ENCODE measurements around the gene GRK5.
A peak's percentile ranks its signal among the peaks of the same experiment; 100 is the strongest.

GRK5 gene

GRCh38 chr10:119325131-119325530, 117.8 kb downstream of the GRK5 start:
- no peaks in the 10 kb centered on the region for H3K4me1 ChIP-seq (ENCODE audit: control insufficient read depth, insufficient read depth, low read length)
- H3K4me3 ChIP-seq (ENCODE audit: low read length) = no peak overlapping the region
- no peak overlapping the region for H3K27ac ChIP-seq (ENCODE audit: low read depth, low read length)
- H3K36me3 ChIP-seq (ENCODE audit: control insufficient read depth, insufficient read depth, low read length) = no peaks in the 10 kb centered on the region
- no peak overlapping the region for H3K9ac ChIP-seq (ENCODE audit: low read length)
- no peaks in the 10 kb centered on the region for H3K27me3 ChIP-seq (ENCODE audit: control insufficient read depth, insufficient read depth, low read length)

DNA sequence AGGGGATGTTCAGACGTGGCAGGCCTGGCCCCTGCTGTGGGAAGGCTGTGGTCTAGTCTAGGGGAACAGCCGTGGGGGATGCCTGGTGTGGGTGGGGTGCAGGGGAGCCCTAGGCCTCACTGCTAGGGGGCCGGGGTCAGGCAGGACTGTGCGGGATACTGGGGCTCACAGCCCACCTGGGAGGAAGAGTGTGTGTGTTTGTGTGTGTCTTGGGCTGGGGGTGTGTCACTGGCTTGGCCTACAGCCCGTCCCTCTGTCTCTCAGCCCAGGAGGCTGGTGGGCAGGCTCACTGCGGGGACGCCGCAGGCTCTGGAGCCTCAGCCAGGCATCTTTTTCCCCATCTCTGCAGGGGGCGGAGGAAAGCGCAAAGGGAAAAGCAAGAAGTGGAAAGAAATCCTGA, 118.8 kb downstream of the GRK5 start:
- Histone ChIP-seq H3K4me3 (ENCODE audit: low read length) (no peak overlapping the region), H3K9ac (ENCODE audit: low read length) (no peak overlapping the region), H3K4me1 (ENCODE audit: control insufficient read depth, insufficient read depth, low read length) (no peaks in the 10 kb centered on the region), H3K27ac (ENCODE audit: low read depth, low read length) (no peak overlapping the region), H3K27me3 (ENCODE audit: control insufficient read depth, insufficient read depth, low read length) (no peaks in the 10 kb centered on the region), H3K36me3 (ENCODE audit: control insufficient read depth, insufficient read depth, low read length) (no peaks in the 10 kb centered on the region)

- H3K27me3 ChIP-seq (ENCODE audit: control insufficient read depth, insufficient read depth, low read length) = no peaks in the 10 kb centered on the region
- no peak overlapping the region for H3K27ac ChIP-seq (ENCODE audit: low read depth, low read length)
- no peak overlapping the region for H3K9ac ChIP-seq (ENCODE audit: low read length)
- H3K4me3 ChIP-seq (ENCODE audit: low read length) = no peak overlapping the region
- no peaks in the 10 kb centered on the region for H3K36me3 ChIP-seq (ENCODE audit: control insufficient read depth, insufficient read depth, low read length)
- no peaks in the 10 kb centered on the region for H3K4me1 ChIP-seq (ENCODE audit: control insufficient read depth, insufficient read depth, low read length)
These were observed 119.8 kb downstream of the GRK5 start for GRCh38 chr10:119327096-119327745.

GRCh38 chr10:119328223-119328622, 120.9 kb downstream of the GRK5 start:
- no peak overlapping the region for H3K9ac ChIP-seq (ENCODE audit: low read length)
- no peak overlapping the region for H3K27ac ChIP-seq (ENCODE audit: low read depth, low read length)
- no peak overlapping the region for H3K4me3 ChIP-seq (ENCODE audit: low read length)
- H3K27me3 ChIP-seq (ENCODE audit: control insufficient read depth, insufficient read depth, low read length) = no peaks in the 10 kb centered on the region
- no peaks in the 10 kb centered on the region for H3K4me1 ChIP-seq (ENCODE audit: control insufficient read depth, insufficient read depth, low read length)
- no peaks in the 10 kb centered on the region for H3K36me3 ChIP-seq (ENCODE audit: control insufficient read depth, insufficient read depth, low read length)

DNA sequence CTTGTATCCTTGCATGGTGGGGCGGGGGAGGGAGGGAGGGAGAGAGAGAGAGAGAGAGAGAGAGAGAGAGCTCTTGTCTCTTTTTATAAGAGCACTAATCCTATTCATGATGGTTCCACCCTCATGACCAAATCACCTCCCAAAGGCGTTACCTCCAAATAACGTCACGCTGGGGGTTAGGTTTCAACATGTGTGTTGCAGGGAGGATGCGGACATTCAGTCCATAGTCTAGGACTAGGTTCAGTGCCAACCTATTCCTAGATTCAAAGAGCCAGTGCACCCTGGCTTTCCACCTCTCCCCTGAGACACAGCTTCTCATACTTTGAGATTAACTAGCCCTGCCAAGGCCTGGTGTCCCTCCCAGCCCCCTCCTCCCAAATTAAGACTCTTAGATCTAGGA, 123.0 kb downstream of the GRK5 start:
- H3K9ac ChIP-seq (ENCODE audit: low read length) = no peak overlapping the region
- peaks cover 3% of the 10 kb centered on the region for H3K4me1 ChIP-seq (ENCODE audit: control insufficient read depth, insufficient read depth, low read length)
- H3K27me3 ChIP-seq (ENCODE audit: control insufficient read depth, insufficient read depth, low read length) = no peaks in the 10 kb centered on the region
- H3K4me3 ChIP-seq (ENCODE audit: low read length) = no peak overlapping the region
- no peaks in the 10 kb centered on the region for H3K36me3 ChIP-seq (ENCODE audit: control insufficient read depth, insufficient read depth, low read length)
- no peak overlapping the region for H3K27ac ChIP-seq (ENCODE audit: low read depth, low read length)

- Histone ChIP-seq H3K4me3 (ENCODE audit: low read length) (no peak overlapping the region), H3K27ac (ENCODE audit: low read depth, low read length) (no peak overlapping the region), H3K9ac (ENCODE audit: low read length) (no peak overlapping the region), H3K27me3 (ENCODE audit: control insufficient read depth, insufficient read depth, low read length) (no peaks in the 10 kb centered on the region), H3K36me3 (ENCODE audit: control insufficient read depth, insufficient read depth, low read length) (no peaks in the 10 kb centered on the region), H3K4me1 (ENCODE audit: control insufficient read depth, insufficient read depth, low read length) (peaks cover 3% of the 10 kb centered on the region)
These were observed 123.7 kb downstream of the GRK5 start for GRCh38 chr10:119331061-119331460.

GRCh38 chr10:119333146-119333792, 125.9 kb downstream of the GRK5 start:
- Histone ChIP-seq H3K27me3 (ENCODE audit: control insufficient read depth, insufficient read depth, low read length) (no peaks in the 10 kb centered on the region), H3K4me1 (ENCODE audit: control insufficient read depth, insufficient read depth, low read length) (peaks cover 3% of the 10 kb centered on the region), H3K27ac (ENCODE audit: low read depth, low read length) (no peak overlapping the region), H3K9ac (ENCODE audit: low read length) (no peak overlapping the region), H3K4me3 (ENCODE audit: low read length) (no peak overlapping the region), H3K36me3 (ENCODE audit: control insufficient read depth, insufficient read depth, low read length) (no peaks in the 10 kb centered on the region)

- Histone ChIP-seq H3K27ac (ENCODE audit: low read depth, low read length) (no peak overlapping the region), H3K4me3 (ENCODE audit: low read length) (no peak overlapping the region), H3K9ac (ENCODE audit: low read length) (no peak overlapping the region), H3K36me3 (ENCODE audit: control insufficient read depth, insufficient read depth, low read length) (no peaks in the 10 kb centered on the region), H3K4me1 (ENCODE audit: control insufficient read depth, insufficient read depth, low read length) (peaks cover 17% of the 10 kb centered on the region), H3K27me3 (ENCODE audit: control insufficient read depth, insufficient read depth, low read length) (no peaks in the 10 kb centered on the region)
These were observed 128.4 kb downstream of the GRK5 start for GRCh38 chr10:119335671-119336353.

GRCh38 chr10:119336599-119336998, 129.2 kb downstream of the GRK5 start:
- H3K9ac ChIP-seq (ENCODE audit: low read length) = no peak overlapping the region
- H3K4me1 ChIP-seq (ENCODE audit: control insufficient read depth, insufficient read depth, low read length) = peaks cover 25% of the 10 kb centered on the region
- H3K27me3 ChIP-seq (ENCODE audit: control insufficient read depth, insufficient read depth, low read length) = no peaks in the 10 kb centered on the region
- no peak overlapping the region for H3K27ac ChIP-seq (ENCODE audit: low read depth, low read length)
- no peaks in the 10 kb centered on the region for H3K36me3 ChIP-seq (ENCODE audit: control insufficient read depth, insufficient read depth, low read length)
- no peak overlapping the region for H3K4me3 ChIP-seq (ENCODE audit: low read length)

DNA sequence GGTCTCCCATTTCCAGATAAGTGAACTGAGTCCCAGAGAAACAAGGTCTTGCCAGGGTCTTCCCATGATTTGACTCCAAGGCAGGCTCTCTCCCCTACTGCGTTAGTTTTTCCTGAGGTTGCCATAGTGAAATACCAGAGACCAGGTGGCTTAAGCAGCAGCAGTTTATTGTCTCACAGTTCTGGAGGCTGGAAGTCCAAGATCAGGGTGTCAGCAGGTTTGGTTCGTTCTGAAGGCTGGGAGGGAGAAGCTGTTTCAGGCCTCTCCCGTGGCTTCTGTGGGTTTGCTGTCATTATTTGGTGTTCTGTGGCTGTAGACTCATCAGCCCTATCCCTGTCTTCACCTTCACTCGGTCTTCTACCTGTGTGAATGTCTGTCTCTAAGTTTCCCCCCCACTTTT, 129.9 kb downstream of the GRK5 start:
- Histone ChIP-seq H3K27me3 (ENCODE audit: control insufficient read depth, insufficient read depth, low read length) (no peaks in the 10 kb centered on the region), H3K4me1 (ENCODE audit: control insufficient read depth, insufficient read depth, low read length) (peaks cover 29% of the 10 kb centered on the region), H3K27ac (ENCODE audit: low read depth, low read length) (no peak overlapping the region), H3K36me3 (ENCODE audit: control insufficient read depth, insufficient read depth, low read length) (no peaks in the 10 kb centered on the region), H3K9ac (ENCODE audit: low read length) (no peak overlapping the region), H3K4me3 (ENCODE audit: low read length) (no peak overlapping the region)

GRCh38 chr10:119337796-119338432, 130.5 kb downstream of the GRK5 start:
- Histone ChIP-seq H3K27me3 (ENCODE audit: control insufficient read depth, insufficient read depth, low read length) (no peaks in the 10 kb centered on the region), H3K9ac (ENCODE audit: low read length) (no peak overlapping the region), H3K27ac (ENCODE audit: low read depth, low read length) (no peak overlapping the region), H3K4me1 (ENCODE audit: control insufficient read depth, insufficient read depth, low read length) (peaks cover 29% of the 10 kb centered on the region), H3K36me3 (ENCODE audit: control insufficient read depth, insufficient read depth, low read length) (no peaks in the 10 kb centered on the region), H3K4me3 (ENCODE audit: low read length) (no peak overlapping the region)

- Histone ChIP-seq H3K4me1 (ENCODE audit: control insufficient read depth, insufficient read depth, low read length) (peaks cover 29% of the 10 kb centered on the region), H3K27ac (ENCODE audit: low read depth, low read length) (peak overlapping the region; percentile 66), H3K27me3 (ENCODE audit: control insufficient read depth, insufficient read depth, low read length) (no peaks in the 10 kb centered on the region), H3K4me3 (ENCODE audit: low read length) (no peak overlapping the region), H3K36me3 (ENCODE audit: control insufficient read depth, insufficient read depth, low read length) (no peaks in the 10 kb centered on the region), H3K9ac (ENCODE audit: low read length) (no peak overlapping the region)
These were observed 131.7 kb downstream of the GRK5 start for GRCh38 chr10:119339109-119339508.
